MM.1S (cell line): ENCODE data around the gene PLA2G4B.

ENCODE experiments used
- DNase-seq: peaks from one replicate; pipeline ENCODE4 v3.0.0-alpha.2; 2015
- H2AFZ ChIP-seq: fragments of 300-600 bp; sonication (generic); 2 replicates; pipeline ENCODE4 v1.6.0; 2016; ENCODE audit warnings: antibody characterized with exemption, low read length
- H3F3A ChIP-seq: fragments of 300-600 bp; sonication (generic); 2 replicates; pipeline ENCODE4 v1.6.1; 2016; ENCODE audit warnings: mild to moderate bottlenecking, antibody characterized with exemption, low read length, moderate library complexity, mixed read lengths; ENCODE audit not compliant: insufficient read depth
- H3K27ac ChIP-seq: fragments of 300-600 bp; sonication (generic); 2 replicates; pipeline ENCODE4 v1.5.1; 2016; ENCODE audit warnings: mild to moderate bottlenecking, low read length
- H3K27me3 ChIP-seq: fragments of 300-600 bp; sonication (generic); replicated peaks from 2 replicates; pipeline ENCODE4 v1.6.0; 2016; ENCODE audit warnings: low read length; ENCODE audit not compliant: insufficient read depth
- H3K36me3 ChIP-seq: fragments of 300-600 bp; sonication (generic); replicated peaks from 2 replicates; pipeline ENCODE4 v1.6.1; 2016; ENCODE audit warnings: mild to moderate bottlenecking, low read length, mixed read lengths; ENCODE audit not compliant: insufficient read depth
- H3K4me1 ChIP-seq: fragments of 300-600 bp; sonication (generic); 2 replicates; pipeline ENCODE4 v1.6.1; 2016; ENCODE audit warnings: low read length, mixed read lengths
- H3K4me2 ChIP-seq: fragments of 300-600 bp; sonication (generic); 2 replicates; pipeline ENCODE4 v1.6.0; 2016; ENCODE audit warnings: low read depth, low read length
- H3K4me3 ChIP-seq: fragments of 300-600 bp; sonication (generic); 2 replicates; pipeline ENCODE4 v1.5.1; 2016; ENCODE audit warnings: low read length, mixed read lengths
- H3K79me2 ChIP-seq: fragments of 300-600 bp; sonication (generic); 2 replicates; pipeline ENCODE4 v1.6.1; 2016; ENCODE audit warnings: mixed run types, low read length, mixed read lengths
- H3K9ac ChIP-seq: fragments of 300-600 bp; sonication (generic); 2 replicates; pipeline ENCODE4 v1.6.1; 2016; ENCODE audit warnings: low read length, mixed read lengths
- H3K9me2 ChIP-seq: fragments of 300-600 bp; sonication (generic); replicated peaks from 2 replicates; pipeline ENCODE4 v1.6.1; 2016; ENCODE audit warnings: mild to moderate bottlenecking, low read length, mixed read lengths; ENCODE audit not compliant: insufficient read depth
- H3K9me3 ChIP-seq: fragments of 300-600 bp; sonication (generic); replicated peaks from 2 replicates; pipeline ENCODE4 v1.6.1; 2016; ENCODE audit warnings: mild to moderate bottlenecking, low read length, mixed read lengths; ENCODE audit not compliant: insufficient read depth
- H4K20me1 ChIP-seq: fragments of 300-600 bp; sonication (generic); 2 replicates; pipeline ENCODE4 v1.6.1; 2016; ENCODE audit warnings: mild to moderate bottlenecking, low read length, moderate library complexity, mixed read lengths; ENCODE audit not compliant: insufficient read depth
- EZH2 ChIP-seq: fragments of 300-600 bp; sonication (generic); optimal IDR thresholded peaks from 2 replicates; pipeline ENCODE3; 2017; ENCODE audit warnings: low read depth, mild to moderate bottlenecking, antibody characterized with exemption, low read length, mixed read lengths
- EZH2phosphoT487 ChIP-seq: fragments of 300-600 bp; sonication (generic); IDR thresholded peaks from 2 replicates; pipeline ENCODE4 v1.6.1; 2018; ENCODE audit warnings: antibody characterized with exemption, low read length
- TF ChIP-seq, protein P1 (sequence below): fragments of 300-600 bp; sonication (generic); IDR thresholded peaks from 2 replicates; pipeline ENCODE4 v1.5.1; 2016; ENCODE audit warnings: antibody characterized with exemption, low read length, mixed read lengths

The PLA2G4B gene

DNA sequence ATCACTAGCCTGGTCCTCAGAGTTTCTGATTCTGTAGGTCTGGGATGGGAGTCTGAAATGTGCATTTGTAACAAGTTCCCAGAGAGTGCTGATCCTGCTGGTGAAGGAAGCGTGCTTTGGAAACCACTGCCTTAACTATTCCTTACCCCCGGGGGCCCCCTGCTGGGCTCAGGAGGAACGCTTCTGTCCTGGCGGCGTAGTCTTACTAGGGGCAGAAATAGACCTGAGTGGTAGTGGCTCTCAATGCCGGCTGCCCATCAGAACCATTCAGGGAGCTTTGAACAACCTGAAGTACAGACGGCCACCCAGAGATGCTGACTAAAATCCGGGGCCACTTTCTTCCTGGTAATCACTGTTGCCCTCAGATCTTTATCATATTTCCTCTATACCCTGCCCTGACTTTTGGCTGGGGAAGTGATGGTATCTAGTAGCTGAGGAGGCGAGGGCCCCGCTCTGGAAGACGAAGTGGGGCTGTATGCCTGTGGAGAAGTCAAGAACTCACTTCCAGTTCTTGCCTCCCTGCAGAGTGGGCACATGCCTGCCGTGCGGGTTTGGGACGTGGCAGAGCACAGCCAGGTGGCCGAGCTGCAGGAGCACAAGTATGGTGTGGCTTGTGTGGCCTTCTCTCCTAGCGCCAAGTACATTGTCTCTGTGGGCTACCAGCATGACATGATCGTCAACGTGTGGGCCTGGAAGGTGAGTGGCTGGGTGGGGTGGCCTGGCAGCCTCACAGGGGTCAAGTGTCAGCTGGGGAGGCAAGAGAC lies 27.0 kb upstream of the PLA2G4B start:
- H3K4me3 ChIP-seq, result no peak overlapping the region
- no peak for TF ChIP-seq EZH2
- TF ChIP-seq, protein P1, sequence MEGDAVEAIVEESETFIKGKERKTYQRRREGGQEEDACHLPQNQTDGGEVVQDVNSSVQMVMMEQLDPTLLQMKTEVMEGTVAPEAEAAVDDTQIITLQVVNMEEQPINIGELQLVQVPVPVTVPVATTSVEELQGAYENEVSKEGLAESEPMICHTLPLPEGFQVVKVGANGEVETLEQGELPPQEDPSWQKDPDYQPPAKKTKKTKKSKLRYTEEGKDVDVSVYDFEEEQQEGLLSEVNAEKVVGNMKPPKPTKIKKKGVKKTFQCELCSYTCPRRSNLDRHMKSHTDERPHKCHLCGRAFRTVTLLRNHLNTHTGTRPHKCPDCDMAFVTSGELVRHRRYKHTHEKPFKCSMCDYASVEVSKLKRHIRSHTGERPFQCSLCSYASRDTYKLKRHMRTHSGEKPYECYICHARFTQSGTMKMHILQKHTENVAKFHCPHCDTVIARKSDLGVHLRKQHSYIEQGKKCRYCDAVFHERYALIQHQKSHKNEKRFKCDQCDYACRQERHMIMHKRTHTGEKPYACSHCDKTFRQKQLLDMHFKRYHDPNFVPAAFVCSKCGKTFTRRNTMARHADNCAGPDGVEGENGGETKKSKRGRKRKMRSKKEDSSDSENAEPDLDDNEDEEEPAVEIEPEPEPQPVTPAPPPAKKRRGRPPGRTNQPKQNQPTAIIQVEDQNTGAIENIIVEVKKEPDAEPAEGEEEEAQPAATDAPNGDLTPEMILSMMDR, result peak; percentile 93
- H2AFZ ChIP-seq, result 0 out of 2 replicates have a peak overlapping the region, but pooled peaks have one; percentile 1
- no peaks in the 10 kb centered on the region for H3K79me2 ChIP-seq
- no peak overlapping the region for H3K9ac ChIP-seq
- no peaks in the 10 kb centered on the region for H3K9me3 ChIP-seq
- H3K27ac ChIP-seq, result no peak overlapping the region
- H3K9me2 ChIP-seq, result no peaks in the 10 kb centered on the region
- DNase-seq, result peak; percentile 63
- H3K36me3 ChIP-seq, result no peaks in the 10 kb centered on the region
- H3F3A ChIP-seq, result no peaks in the 10 kb centered on the region
- H3K4me2 ChIP-seq, result no peak overlapping the region
- no peaks in the 10 kb centered on the region for H3K27me3 ChIP-seq
- no peaks in the 10 kb centered on the region for H3K4me1 ChIP-seq
- no peaks in the 10 kb centered on the region for H4K20me1 ChIP-seq

GRCh38 chr15:41812820-41813375 lies 25.7 kb upstream of the PLA2G4B start:
- Histone ChIP-seq H3K27me3 (no peaks in the 10 kb centered on the region), H3K79me2 (no peaks in the 10 kb centered on the region), H3K27ac (no peak overlapping the region), H3K36me3 (no peaks in the 10 kb centered on the region), H3K4me1 (no peaks in the 10 kb centered on the region), H4K20me1 (no peaks in the 10 kb centered on the region), H3K4me3 (no peak overlapping the region), H3K9ac (no peak overlapping the region), H3K9me2 (no peaks in the 10 kb centered on the region), H3K4me2 (no peak overlapping the region), H2AFZ (no peak overlapping the region), H3K9me3 (no peaks in the 10 kb centered on the region), H3F3A (no peaks in the 10 kb centered on the region)
- TF ChIP-seq EZH2phosphoT487 (no peak), EZH2 (no peak)
- TF ChIP-seq, protein P1, result no peak
- no peak for DNase-seq

- H3F3A ChIP-seq, result no peaks in the 10 kb centered on the region
- no peaks in the 10 kb centered on the region for H3K27me3 ChIP-seq
- no peak overlapping the region for H3K9ac ChIP-seq
- no peak overlapping the region for H3K4me2 ChIP-seq
- no peaks in the 10 kb centered on the region for H3K79me2 ChIP-seq
- H3K9me2 ChIP-seq, result no peaks in the 10 kb centered on the region
- no peak overlapping the region for H3K4me3 ChIP-seq
- no peaks in the 10 kb centered on the region for H3K4me1 ChIP-seq
- H2AFZ ChIP-seq, result no peak overlapping the region
- no peak overlapping the region for H3K27ac ChIP-seq
- H4K20me1 ChIP-seq, result no peaks in the 10 kb centered on the region
- no peaks in the 10 kb centered on the region for H3K9me3 ChIP-seq
- TF ChIP-seq EZH2phosphoT487 (no peak), EZH2 (no peak)
- TF ChIP-seq, protein P1, result no peak
- no peak for DNase-seq
- H3K36me3 ChIP-seq, result no peaks in the 10 kb centered on the region
Measured at GRCh38 chr15:41813426-41813825, 25.2 kb upstream of the PLA2G4B start.
